ENCODE results near the gene TJP2.
"Not testable (repeated sequence)": the region's sequence is repeated elsewhere in the genome, so short reads cannot be mapped to it uniquely, and the experiment has no call there.

TJP2 gene

DNA sequence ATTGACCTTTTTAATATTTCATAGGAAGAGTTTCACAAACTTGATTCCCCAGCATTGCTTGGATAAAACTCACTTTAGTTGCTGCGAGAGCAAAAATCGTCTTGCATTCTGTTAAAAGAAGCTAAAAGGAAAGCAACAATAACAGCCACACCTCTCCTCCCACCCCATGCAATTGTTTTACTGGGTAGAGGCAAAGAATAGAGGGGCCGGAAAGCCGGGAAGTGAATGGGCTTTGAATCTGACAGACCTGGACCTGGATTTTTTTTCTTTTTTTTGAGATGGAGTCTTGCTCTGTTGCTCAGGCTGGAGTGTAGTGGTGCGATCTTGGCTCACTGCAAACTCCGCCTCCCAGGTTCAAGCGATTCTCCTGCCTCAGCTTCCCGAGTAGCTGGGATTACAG, 9.5 kb upstream of the TJP2 start:
- not testable (repeated sequence) for DNase-seq

DNA sequence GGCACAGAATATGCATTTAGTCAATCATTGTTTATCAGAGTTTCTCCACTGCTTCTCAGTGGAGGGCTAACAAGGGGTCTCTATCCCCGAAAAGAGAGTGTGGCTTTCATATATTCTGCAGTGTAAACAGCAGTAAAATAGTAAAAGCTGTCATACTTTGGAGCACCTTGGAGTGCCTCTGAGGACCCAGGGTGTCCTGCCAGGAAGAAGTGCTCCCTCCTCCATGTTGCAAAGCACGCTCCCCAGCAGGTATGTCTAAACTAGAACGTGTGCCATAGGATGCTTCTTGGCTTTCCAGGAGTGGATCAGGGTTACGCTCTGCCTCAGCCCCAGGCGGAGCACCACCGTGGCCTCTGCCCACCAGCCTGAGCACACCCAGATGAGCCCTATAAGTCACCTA, 8.5 kb upstream of the TJP2 start:
- DNase-seq, result no peak

DNA sequence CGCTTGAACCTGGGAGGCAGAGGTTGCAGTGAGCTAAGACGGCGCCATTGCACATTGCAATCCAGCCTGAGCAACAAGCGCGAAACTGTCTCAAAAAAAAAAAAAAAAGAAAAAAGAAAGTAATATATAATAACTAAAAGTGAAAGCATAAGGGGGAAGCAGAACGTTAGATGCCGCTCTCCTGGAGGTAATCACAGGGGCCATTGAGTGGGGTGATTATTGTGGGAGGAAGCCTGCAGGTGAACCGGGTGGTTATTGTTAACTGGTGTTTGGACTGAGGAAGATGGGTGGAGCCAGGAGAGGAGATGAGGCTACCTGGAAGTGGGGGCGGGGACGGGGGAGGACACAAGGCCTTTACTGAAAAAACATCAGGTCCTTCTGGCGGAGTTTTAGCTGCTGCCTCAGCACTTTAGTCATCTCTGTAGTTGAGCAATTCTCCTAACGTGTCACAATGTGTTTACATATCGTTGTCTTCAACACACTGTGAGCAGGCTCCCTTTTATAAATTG, 5.3 kb upstream of the TJP2 start:
- DNase-seq, result peak; percentile 24

DNA sequence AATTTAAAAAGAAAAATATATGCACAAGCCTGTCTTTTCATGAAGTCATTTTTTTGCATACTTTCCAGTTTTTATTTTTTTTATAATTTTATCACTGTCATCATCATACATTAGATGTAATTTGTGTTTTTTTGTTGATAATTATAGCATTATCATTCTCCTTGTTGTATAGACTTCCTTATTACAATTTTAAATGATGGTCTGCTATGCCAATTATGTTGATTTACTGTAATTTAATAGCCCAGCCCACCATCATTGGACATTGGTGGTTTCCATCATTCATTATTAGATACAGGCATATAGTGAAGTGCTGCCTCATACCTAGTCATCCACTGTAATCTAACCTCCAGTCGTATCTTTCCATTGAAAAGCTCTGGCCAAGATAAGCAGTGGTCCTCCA, 3.8 kb upstream of the TJP2 start:
- DNase-seq, result no peak

DNA sequence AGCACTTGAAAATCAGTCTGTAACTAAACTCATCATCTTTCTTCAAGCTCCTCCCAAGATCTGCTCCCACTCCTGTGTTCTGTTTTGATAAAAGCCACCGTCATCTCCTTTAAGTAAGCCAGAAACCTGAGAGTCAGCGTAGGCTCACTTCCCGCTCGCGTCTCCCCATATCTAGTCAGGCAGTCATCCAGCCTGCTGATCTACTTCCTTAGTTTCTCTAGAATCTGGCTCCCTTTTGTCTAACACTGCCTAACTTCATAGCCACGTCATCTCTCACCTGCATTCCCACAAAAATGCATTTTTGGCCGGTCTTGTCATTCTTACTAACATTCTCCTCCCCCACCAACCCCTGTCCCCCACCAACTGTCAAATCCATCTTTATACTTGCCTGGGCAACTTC, 3.0 kb upstream of the TJP2 start:
- no peak for DNase-seq

DNA sequence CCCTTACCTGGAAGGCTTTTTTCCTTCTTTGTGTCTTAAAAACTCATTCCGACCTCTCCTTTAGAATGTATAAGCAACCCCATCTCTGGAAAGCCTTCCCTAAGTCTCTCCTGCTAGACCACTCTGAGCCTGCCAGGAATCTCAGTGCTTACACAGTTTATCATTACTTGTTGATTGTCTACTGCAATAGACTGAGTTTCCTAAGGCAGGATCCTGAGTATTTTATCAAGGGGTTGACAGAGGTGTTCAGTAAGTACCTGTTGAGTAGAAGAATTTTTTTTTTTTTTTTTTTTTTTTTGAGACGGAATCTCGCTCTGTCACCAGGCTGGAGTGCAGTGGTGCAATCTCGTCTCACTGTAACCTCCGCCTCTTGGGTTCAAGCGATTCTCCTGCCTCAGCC, 2.6 kb upstream of the TJP2 start:
- DNase-seq, result no peak

DNA sequence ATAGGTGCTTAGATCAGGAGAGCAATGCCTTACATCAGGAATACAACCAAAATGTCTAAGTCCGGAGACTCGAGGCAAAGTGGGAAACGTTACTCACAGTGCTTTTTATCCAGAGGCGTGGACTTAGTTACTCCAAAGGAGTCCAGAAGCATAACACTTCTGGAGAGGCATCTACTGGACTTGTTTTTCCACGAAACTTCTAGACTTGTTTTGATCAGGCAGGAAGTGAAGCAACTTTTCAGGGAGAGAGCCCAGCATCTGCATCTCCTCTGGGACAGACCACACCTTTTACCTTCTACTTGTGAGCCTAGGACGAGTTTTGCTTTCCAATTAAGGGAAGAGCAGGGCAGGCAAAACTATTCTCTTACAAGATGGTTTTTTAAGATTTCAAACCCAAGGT, 1.2 kb upstream of the TJP2 start:
- DNase-seq, result no peak

DNA sequence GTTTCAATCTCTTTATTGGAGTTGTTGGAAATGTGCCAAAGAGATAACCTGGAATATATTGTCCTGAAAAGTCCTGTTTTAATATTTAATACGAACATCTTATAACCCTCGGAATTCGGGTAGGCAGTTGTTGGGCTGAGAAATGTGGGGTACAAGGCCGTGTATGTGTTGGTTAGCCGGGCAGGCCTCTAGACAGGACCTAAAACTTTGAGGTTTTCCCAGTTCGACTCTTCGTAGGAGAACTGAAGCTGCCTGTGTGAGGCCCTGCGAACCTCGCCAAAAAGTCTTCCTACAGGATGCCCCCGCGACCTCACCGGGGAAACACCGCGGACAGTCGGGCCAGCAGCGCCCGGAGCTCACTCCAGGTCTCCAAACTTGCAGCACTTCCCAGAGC, 583 bp upstream of the TJP2 start:
- DNase-seq, result no peak

DNA sequence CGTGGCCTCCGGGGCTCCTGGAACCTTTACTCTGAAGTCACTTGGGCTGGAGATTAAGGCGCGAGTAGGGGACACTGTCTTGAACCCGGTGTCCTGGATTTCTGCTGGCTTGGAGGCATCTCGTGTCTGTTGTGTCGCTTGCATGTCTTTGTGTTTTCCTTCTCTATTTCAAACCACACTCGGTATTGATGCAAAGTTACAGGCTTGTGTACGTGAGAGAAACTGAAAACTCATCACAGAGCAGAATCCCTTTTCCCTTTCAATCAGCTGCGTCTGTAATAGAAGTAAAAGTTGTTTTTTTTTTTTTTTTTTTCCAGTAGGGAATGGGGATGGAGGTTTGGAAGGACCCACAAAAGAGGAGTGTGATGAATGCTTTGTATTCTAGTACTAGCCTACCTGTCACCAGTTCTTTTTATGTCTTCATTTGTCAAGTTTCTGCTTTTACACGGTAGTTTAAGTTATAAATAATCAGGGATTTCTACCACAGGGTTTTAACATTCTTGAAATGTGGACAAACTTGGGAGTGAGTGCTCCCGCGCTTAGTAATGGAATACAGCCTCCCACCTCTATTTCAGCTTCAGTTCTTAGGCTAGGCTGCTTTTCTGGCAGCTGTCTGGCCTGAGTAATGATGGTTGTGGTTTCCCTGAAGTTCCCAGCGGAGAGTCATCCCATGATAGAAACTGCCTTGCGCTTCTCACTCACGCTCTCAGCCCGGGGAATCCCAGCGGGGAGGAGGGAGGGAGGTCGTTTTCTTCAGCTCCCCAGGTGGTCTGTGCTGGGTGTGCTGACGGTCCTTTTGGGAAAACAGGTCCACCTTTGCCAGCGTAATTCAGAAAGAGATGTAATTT, 763 bp downstream of the TJP2 start:
- no peak for DNase-seq

DNA sequence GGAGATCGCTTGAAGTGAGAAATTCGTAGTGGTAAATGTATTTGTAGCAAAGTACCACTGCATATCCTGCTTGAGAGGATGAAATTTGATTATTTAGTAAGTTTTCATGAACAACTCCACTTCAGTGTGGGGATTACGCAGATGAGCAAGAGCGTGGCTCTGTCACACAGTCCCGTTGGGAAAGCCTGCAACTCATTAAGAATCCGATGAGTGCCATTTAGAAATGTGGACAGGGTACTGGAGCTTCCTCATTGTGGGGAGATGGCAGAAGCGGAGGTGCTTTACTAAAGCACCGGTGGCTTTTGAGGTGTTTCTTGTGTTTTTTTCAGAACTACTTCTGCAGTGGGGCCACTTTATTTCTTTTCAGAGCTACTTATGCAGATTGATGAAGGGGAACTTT, 1.4 kb downstream of the TJP2 start:
- no peak for DNase-seq

DNA sequence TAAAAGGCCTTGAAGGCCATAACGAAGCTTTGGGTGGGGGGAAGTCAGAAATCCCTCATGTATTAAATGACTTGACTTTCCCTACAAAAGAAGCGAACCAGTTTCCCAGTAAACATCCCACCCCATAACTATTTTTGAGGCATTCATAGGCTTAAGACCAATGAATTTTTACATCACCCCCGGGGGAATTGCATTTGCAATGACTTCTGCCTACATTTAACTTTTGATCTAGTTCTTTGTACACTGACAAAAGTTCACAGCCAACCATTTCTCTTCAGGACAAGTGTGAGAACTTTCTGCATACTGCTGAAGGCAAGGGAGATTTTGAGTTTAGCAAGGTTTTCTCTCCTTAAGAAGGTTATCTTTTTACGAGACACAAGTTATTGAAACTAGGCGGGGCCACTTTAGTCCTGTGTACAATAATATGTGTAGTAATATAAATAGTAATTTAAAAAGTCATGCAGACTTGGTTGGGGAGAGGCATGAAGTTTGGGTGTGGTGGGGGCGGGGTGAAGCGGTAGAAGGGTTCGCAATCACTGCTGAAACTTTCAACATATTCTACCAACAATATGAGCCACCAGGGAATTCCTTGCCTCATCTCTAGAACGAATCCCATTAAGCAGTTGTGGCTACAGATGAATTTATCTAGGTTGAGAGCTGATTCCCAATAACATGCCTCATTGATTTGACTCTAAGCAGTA, 2.5 kb downstream of the TJP2 start:
- no peak for DNase-seq

DNA sequence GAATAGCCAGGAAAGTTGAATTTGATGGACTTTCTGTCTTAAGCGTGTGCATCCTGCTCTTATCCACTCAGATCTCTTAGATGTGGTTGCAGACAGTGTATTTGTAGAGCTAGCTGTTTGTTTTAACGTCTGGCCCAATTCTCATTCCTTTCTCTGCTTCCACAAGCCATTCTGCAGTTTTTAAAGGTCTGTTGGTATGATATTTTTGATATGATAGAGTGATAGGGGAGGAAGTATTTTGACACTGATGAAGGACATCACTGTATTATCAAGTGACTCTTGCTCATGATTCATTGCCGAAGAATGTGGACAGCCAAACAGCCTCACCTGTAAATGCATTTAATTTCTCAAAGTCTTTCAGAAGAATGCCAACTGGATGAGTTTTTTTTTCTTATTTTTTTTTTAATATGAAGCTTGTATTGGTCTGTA, 4.5 kb downstream of the TJP2 start:
- DNase-seq, result no peak

DNA sequence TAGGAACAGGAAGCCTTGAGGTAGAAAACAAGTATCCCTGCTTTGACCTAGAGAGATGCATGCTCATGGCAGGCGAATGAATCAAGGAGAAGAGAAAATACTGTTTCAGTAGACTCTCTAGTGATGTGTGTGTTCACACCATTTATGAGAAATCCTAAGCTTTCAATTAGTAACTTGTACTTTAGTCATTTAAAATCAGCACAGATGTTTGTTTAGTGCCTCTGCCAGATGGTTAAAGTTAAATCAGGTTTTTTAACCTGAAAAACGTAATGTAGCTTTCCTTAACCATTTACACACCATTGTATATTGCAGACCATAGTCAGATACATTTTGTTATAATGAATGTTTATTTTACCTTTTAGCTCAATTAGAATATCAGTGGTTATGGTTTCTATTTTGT, 5.0 kb downstream of the TJP2 start:
- DNase-seq, result no peak

DNA sequence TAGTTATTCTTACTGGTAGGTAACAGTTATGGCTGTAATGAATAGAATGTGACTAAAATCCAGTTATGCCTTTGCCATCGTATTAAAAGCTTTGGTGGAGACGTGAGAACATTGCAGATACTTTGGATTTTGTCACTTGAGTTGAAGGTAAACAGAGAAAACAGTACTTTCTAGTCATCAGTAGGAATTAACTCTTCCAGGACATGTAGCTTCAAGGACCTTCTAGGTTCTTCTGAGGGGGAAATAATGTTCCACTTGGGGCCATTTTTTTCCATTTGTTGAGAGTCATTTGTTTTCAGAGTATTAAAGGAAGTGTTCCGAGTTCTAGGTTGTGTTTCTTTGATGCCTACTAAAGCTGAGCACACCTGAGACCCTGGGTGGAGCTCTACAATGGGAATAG, 6.1 kb downstream of the TJP2 start:
- DNase-seq, result no peak

DNA sequence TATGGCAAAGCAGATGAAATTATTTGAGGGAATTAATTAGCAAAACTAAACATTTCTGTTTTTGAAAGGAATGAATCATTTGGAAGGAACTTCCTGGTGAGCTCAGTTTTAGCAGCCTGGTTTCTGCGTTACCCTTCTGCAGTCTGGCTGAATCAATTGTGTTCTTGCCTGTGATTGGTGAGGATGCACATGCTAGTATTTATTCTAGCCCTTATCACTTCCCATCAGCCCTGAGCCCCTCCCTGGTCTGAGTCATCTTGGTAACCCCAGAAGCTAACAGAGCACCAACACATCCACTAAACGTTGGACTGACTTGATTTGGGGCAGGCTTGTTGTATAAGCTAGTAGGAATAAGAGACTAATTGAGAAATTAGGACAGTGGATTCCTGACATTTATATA, 6.6 kb downstream of the TJP2 start:
- DNase-seq, result no peak

DNA sequence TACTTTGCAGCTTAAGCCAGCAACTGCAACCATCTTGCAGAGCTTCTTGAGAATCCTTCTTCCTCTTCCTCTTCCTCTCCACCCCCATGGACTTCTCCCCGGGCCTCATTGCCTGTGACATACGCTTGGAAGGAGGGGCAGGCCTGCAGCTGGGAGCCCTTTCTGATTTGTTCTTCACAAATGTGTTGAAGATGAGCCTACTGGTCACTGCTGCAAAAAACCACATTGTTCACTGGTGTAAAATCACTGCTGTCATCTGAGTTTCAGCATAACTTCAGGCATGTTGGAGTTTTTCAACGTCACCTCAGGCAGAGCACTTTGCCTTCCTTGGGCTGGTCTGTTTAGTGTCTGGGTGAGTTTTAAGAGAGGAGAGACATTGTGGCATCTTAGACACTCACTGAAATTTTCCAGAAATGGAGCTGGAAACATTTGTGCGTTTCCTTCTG, 7.9 kb downstream of the TJP2 start:
- no peak for DNase-seq

DNA sequence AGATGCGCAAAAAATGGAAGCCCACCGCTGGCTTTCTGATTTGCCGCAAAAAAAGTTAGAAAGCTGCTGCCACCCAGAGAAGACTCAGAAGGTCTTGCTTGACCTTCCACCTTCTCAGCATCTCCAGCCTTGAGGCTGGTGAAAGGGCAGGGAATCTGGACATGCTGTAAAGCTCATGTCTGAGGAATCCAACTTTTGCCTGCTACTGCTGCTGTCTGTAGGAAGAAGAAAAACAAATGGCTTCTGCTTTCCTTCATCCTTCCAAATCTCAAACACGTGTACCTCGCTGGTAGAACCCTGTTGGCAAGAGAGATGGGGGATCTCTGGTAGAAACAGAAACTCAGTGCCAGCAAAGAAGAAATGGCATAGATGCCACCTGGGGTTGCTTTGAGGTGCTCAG, 10.2 kb downstream of the TJP2 start:
- no peak for DNase-seq

DNA sequence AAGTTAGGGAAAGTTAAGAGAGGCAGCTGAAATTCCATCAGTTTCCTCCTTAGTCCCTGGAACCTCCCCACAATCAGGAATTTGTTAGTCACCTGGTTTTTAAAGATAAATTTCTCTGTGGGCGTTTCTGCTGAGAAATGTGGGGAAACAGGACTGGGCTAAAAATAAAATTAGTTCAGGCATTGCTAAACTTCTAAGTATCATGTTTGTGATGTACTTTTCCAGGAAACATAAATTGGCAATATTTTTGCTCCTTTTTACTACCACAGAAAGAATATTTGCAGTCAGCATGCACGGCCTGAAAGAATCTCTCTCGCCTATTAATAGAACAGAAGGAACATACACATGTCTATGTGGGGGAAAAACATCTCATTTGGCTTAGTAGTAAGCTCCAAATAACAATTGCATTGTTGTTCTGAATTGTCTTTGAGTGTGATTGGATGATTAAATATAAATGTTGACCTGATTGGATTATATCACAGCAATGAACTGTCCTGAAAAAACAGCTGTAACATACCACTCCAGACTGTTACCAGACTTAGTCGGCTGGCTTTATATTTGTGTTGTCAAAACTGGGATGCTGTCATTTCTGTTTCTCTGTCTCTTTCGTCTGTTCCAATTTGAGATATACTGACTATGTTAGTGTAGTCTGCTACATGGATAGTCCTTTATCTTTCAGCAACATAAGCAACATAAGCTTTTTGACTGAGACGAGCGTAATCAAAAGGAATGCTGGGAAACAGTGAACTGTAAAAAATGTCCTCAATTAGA, 12.9 kb downstream of the TJP2 start:
- DNase-seq, result no peak

DNA sequence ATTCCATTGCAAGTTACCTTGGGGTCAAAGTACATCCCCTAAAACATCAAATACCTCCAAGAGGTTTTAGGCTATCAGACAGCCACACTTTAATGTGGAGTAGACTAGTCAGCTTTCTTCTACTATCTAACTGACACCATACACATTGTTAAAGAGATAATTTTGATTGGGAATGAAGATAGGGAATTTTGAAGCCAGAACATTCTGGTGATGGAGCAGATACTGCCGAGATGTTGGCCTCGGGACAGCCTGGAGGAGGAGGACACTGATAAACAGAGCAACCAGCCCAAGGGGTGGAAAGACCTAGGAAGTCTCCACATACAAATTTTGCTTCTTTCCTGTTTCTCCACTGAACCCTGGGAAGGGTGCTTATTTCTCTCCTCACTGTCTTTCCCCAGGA, 14.9 kb downstream of the TJP2 start:
- no peak for DNase-seq

DNA sequence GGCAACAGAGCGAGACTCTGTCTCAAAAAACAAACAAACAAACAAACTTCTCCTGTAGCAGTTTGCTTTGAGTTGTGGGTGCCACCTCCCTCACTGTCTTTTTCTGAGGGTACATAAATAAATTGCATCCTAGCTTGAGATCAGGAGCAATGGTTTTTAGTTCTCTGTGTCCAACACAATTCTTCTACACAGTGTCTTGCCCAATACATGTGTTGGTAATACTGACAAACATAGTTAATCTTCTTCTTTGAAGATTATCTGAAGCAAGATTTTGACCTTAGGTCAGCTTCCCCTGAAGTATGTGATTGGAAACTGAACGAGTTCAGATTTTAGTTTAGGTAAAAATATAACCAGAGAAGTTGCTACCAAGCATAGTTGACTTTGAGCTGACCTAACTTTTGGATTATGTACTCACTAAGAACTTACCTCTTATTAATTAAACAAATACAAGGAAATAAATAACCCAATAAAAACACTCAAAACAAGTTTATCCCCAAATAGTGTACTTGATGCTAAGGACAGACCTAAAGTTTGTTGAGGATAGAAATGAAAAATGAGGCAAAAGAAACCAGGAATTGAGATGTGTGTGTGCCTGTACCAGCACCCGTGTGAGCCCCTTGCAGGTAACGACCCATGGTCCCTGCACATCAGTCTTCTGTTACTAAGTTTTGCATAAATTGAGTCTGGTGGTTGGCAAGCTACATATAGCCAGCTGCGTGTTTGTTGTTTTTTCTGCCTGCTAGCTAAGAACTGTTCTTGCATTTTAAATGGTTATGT, 16.2 kb downstream of the TJP2 start:
- no peak for DNase-seq

DNA sequence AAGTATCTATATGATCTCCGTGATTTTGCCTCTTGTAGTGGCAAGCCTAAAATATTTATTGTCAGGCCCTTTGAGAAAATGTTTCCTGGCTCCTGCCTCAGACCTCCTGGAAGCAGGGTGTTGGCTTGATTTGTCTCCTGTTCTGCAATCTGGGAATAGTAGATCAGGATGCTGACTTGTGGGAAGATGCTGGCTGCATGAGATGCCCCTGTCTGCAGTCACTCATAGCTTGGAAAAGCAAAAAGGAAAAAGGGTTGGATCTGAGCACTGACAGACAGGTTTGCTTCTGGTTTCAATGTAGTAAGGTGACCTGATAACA, 16.7 kb downstream of the TJP2 start:
- no peak for DNase-seq

DNA sequence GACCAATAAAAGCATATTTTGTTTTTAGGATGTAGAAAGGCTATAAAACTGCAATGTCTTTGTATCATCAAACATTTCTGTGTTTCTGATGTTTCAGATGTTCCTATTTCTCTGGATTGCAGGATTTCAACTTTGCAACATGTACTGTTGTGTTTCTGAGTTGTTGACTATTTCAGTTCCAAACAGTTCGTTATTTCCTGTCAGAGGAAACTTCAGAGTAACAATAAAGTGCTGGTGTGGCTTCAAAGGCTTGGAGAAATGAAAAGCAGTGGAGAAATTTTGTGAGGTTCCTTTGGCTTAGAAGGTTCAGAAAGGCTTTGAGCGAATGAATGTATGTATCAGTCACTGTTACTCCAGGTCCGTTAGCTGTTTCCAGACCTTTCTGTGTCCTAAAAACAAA, 17.2 kb downstream of the TJP2 start:
- DNase-seq, result no peak

DNA sequence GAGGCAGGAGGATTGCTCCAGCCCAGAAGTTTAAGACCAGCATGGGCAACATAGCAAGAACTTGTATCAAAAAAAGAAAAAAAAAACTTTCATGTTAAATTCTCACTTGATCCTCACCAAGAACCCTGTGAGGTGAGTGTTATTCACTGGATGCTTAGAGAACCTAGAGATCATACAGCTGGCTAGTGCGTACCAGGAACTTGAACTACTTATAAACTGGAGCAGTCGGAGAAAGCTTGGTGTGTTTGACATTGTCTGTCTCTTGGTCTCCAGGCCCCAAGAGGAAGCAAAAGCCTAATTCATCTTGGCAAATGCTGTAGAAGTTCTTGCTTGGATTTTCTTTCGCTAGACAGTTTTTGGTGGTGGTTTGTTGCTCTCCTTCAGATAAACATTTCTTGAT, 18.1 kb downstream of the TJP2 start:
- no peak for DNase-seq

Measured in NCI-H1436 treated with DMSO at 0.1 percent for 48 hours (cell line).